ENCODE data around the gene CDH22.

The CDH22 gene

GRCh38 chr20:46330831-46331371 is 22.6 kb upstream of the CDH22 start:
- Histone ChIP-seq H3K9ac (peak overlapping the region in 1 of 11 experiments; percentile 32; a peak in 1 of 22 replicates), H3K9me3 (replicated peaks in 1 of 11) (no peaks in the 10 kb centered on the region), H3K4me2 (peak overlapping the region in 8 of 11 experiments; percentile 75 to 85 (median 80); a peak in 15 of 22 replicates), H3K4me3 (no peak overlapping the region), H3K4me1 (peaks cover 35 to 83% (median 70%) of the 10 kb centered on the region in 10 experiments), H3K36me3 (no peaks in the 10 kb centered on the region), H3K27ac (peak overlapping the region in 1 of 11 experiments; percentile 73; a peak in 1 of 22 replicates), H3K27me3 (no peaks in the 10 kb centered on the region), H4K20me1 (peaks cover 0 to 10% (median 0%) of the 10 kb centered on the region in 11 experiments; a peak in 5 of 22 replicates)
- no peak for TF ChIP-seq Cebpa-rat (IDR thresholded peaks at IDR 0.05)

GRCh38 chr20:46330072-46330763 is 21.9 kb upstream of the CDH22 start:
- H3K9ac ChIP-seq: peak overlapping the region in 4 of 11 experiments; percentile 22 to 32 (median 27); a peak in 6 of 22 replicates
- no peak overlapping the region for H3K4me3 ChIP-seq
- H3K4me2 ChIP-seq: peak overlapping the region; percentile 24 to 85 (median 78); a peak in 21 of 22 replicates
- H3K27ac ChIP-seq: peak overlapping the region in 3 of 11 experiments; percentile 21 to 73 (median 27); a peak in 3 of 22 replicates
- H3K36me3 ChIP-seq: no peaks in the 10 kb centered on the region
- no peaks in the 10 kb centered on the region for H3K27me3 ChIP-seq
- peaks cover 35 to 78% (median 66%) of the 10 kb centered on the region in 10 experiments for H3K4me1 ChIP-seq
- no peaks in the 10 kb centered on the region for H3K9me3 ChIP-seq (replicated peaks in 1 of 11)
- peaks cover 0 to 10% (median 0%) of the 10 kb centered on the region in 11 experiments; a peak in 5 of 22 replicates for H4K20me1 ChIP-seq
- no peak for TF ChIP-seq Cebpa-rat (IDR thresholded peaks at IDR 0.05)

- H3K36me3 ChIP-seq: no peaks in the 10 kb centered on the region
- H3K4me1 ChIP-seq: peaks cover 21 to 59% (median 47%) of the 10 kb centered on the region in 10 experiments
- peak overlapping the region in 4 of 11 experiments; percentile 15 to 81 (median 78); a peak in 5 of 22 replicates for H3K4me2 ChIP-seq
- no peaks in the 10 kb centered on the region for H3K9me3 ChIP-seq (replicated peaks in 1 of 11)
- peaks cover 0 to 10% (median 0%) of the 10 kb centered on the region in 11 experiments; a peak in 5 of 22 replicates for H4K20me1 ChIP-seq
- no peak for TF ChIP-seq Cebpa-rat (IDR thresholded peaks at IDR 0.05)
- no peak overlapping the region for H3K27ac ChIP-seq
- no peak overlapping the region for H3K9ac ChIP-seq
- peaks cover 0 to under 1% (median 0%) of the 10 kb centered on the region in 11 experiments; a peak in 1 of 22 replicates for H3K27me3 ChIP-seq
- H3K4me3 ChIP-seq: no peak overlapping the region
These were observed 20.0 kb upstream of the CDH22 start for GRCh38 chr20:46328200-46328882.

GRCh38 chr20:46327557-46327956 is 19.3 kb upstream of the CDH22 start:
- H3K27me3 ChIP-seq: peaks cover 0 to 7% (median 0%) of the 10 kb centered on the region in 11 experiments; a peak in 2 of 22 replicates
- H3K27ac ChIP-seq: no peak overlapping the region
- H3K9me3 ChIP-seq (replicated peaks in 1 of 11): no peaks in the 10 kb centered on the region
- H3K4me1 ChIP-seq: peaks cover 13 to 51% (median 39%) of the 10 kb centered on the region in 10 experiments; a peak in 19 of 20 replicates
- H4K20me1 ChIP-seq: peaks cover 0 to 10% (median 0%) of the 10 kb centered on the region in 11 experiments; a peak in 5 of 22 replicates
- no peak overlapping the region for H3K4me2 ChIP-seq
- no peak for TF ChIP-seq Cebpa-rat (IDR thresholded peaks at IDR 0.05)
- no peaks in the 10 kb centered on the region for H3K36me3 ChIP-seq
- no peak overlapping the region for H3K9ac ChIP-seq
- H3K4me3 ChIP-seq: no peak overlapping the region

GRCh38 chr20:46325789-46326188 is 17.5 kb upstream of the CDH22 start:
- no peak overlapping the region for H3K27ac ChIP-seq
- H3K9ac ChIP-seq: no peak overlapping the region
- peaks cover 0 to 10% (median 0%) of the 10 kb centered on the region in 11 experiments; a peak in 2 of 22 replicates for H3K27me3 ChIP-seq
- H3K36me3 ChIP-seq: no peaks in the 10 kb centered on the region
- H3K4me3 ChIP-seq: no peak overlapping the region
- peaks cover 9 to 34% (median 22%) of the 10 kb centered on the region in 10 experiments; a peak in 19 of 20 replicates for H3K4me1 ChIP-seq
- H3K9me3 ChIP-seq (replicated peaks in 1 of 11): no peaks in the 10 kb centered on the region
- no peak for TF ChIP-seq Cebpa-rat (IDR thresholded peaks at IDR 0.05)
- H3K4me2 ChIP-seq: no peak overlapping the region
- H4K20me1 ChIP-seq: peaks cover 0 to 18% (median 0%) of the 10 kb centered on the region in 11 experiments; a peak in 5 of 22 replicates

- Histone ChIP-seq H3K9ac (no peak overlapping the region), H3K4me3 (no peak overlapping the region), H3K36me3 (no peaks in the 10 kb centered on the region), H3K9me3 (replicated peaks in 1 of 11) (no peaks in the 10 kb centered on the region), H3K4me1 (peaks cover 7 to 27% (median 15%) of the 10 kb centered on the region in 10 experiments; a peak in 19 of 20 replicates), H3K4me2 (no peak overlapping the region), H4K20me1 (peaks cover 0 to 18% (median 0%) of the 10 kb centered on the region in 11 experiments; a peak in 5 of 22 replicates), H3K27me3 (peaks cover 0 to 10% (median 0%) of the 10 kb centered on the region in 11 experiments; a peak in 2 of 22 replicates), H3K27ac (no peak overlapping the region)
- TF ChIP-seq Cebpa-rat (IDR thresholded peaks at IDR 0.05): 0 out of 22 replicates have a peak, but pooled peaks of 1 of the 11 experiments have one; percentile 22
These were observed 16.8 kb upstream of the CDH22 start for GRCh38 chr20:46324960-46325703.

GRCh38 chr20:46324379-46324778 is 16.1 kb upstream of the CDH22 start:
- Histone ChIP-seq H3K4me2 (no peak overlapping the region), H3K36me3 (no peaks in the 10 kb centered on the region), H3K4me3 (no peak overlapping the region), H3K27me3 (peaks cover 0 to 10% (median 0%) of the 10 kb centered on the region in 11 experiments; a peak in 3 of 22 replicates), H3K27ac (no peak overlapping the region), H4K20me1 (peaks cover 0 to 18% (median 0%) of the 10 kb centered on the region in 11 experiments; a peak in 5 of 22 replicates), H3K4me1 (peaks cover 0 to 20% (median 7%) of the 10 kb centered on the region in 10 experiments; a peak in 17 of 20 replicates), H3K9ac (no peak overlapping the region), H3K9me3 (replicated peaks in 1 of 11) (no peaks in the 10 kb centered on the region)
- TF ChIP-seq Cebpa-rat (IDR thresholded peaks at IDR 0.05): no peak

- Histone ChIP-seq H3K27ac (no peak overlapping the region), H3K4me1 (peaks cover 0 to 12% (median under 1%) of the 10 kb centered on the region in 10 experiments; a peak in 8 of 20 replicates), H3K4me2 (no peak overlapping the region), H3K36me3 (no peaks in the 10 kb centered on the region), H3K4me3 (no peak overlapping the region), H3K27me3 (peaks cover 0 to 10% (median 0%) of the 10 kb centered on the region in 11 experiments; a peak in 3 of 22 replicates), H3K9ac (no peak overlapping the region), H3K9me3 (replicated peaks in 1 of 11) (no peaks in the 10 kb centered on the region), H4K20me1 (peaks cover 0 to 18% (median 0%) of the 10 kb centered on the region in 11 experiments; a peak in 6 of 22 replicates)
- no peak for TF ChIP-seq Cebpa-rat (IDR thresholded peaks at IDR 0.05)
These were observed 15.3 kb upstream of the CDH22 start for GRCh38 chr20:46323557-46323956.

All from BLaER1 treated with 17β-estradiol and CSF1 and Interleukin-3, amounts not matched to agents 10 nM and 100 nM (cell line).